Liver (tissue), 3 donors: ENCODE data around the gene RFT1.

Experiments used
- CTCF ChIP-seq: fragments of 150-350 bp; IDR thresholded peaks from 2 replicates; pipeline ENCODE4 v1.5.1; 2017; ENCODE audit warnings: improper control_type of control experiment, low read depth, low read length; ENCODE audit not compliant: missing input control
- FOXA1 ChIP-seq: IDR thresholded peaks from 2 replicates; pipeline ENCODE4 v1.6.1; 2016; ENCODE audit warnings: antibody characterized with exemption
- JUND ChIP-seq, 2 donors: IDR thresholded peaks; 2 replicates each; pipeline ENCODE4 v1.6.1; 2016; ENCODE audit warnings: antibody characterized with exemption in 2 of 2
- NR2F2 ChIP-seq: IDR thresholded peaks from 2 replicates; pipeline ENCODE4 v1.6.1; 2016; ENCODE audit warnings: antibody characterized with exemption
- REST ChIP-seq: IDR thresholded peaks from 2 replicates; pipeline ENCODE4 v1.6.1; 2016; ENCODE audit warnings: antibody characterized with exemption, mild to moderate bottlenecking
- TAF1 ChIP-seq: conservative IDR thresholded peaks from 2 replicates; pipeline ENCODE4 v1.6.1; 2016; ENCODE audit warnings: antibody characterized with exemption, mild to moderate bottlenecking
- YY1 ChIP-seq: IDR thresholded peaks from 2 replicates; pipeline ENCODE4 v1.6.1; 2016; ENCODE audit warnings: antibody characterized with exemption, mild to moderate bottlenecking
- donor health status: healthy.
- donor health status: healthy.

DNA sequence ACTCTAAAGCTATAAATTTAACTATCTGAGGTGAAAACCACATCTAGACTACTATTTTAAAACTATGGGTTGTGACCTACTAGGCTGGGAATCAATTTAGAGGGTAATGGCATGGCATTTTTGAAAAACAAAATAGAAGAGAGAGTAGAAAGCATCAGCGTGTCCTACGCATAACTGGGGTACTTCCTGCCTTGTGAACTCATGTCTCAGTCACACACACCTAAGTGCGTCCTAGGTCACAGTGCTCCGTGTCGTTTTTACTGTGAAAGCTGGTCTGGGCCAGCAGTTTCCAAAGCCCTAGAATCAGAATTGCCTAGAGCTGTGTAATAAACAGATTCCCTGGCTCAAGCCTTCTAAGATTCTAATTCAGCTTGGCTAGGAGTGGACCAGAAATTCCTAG, 32.3 kb downstream of the RFT1 start:
- no peak for TF ChIP-seq CTCF
- TF ChIP-seq JUND (IDR thresholded peaks at IDR 0.05) = no peak
- no peak for TF ChIP-seq FOXA1
- TF ChIP-seq NR2F2 = no peak
- no peak for TF ChIP-seq TAF1
- no peak for TF ChIP-seq YY1
- TF ChIP-seq REST = no peak
